HG03565 (cell line): ENCODE data around the gene PCDHB12.
"Not testable (repeated sequence)": the region's sequence is repeated elsewhere in the genome, so short reads cannot be mapped to it uniquely, and the experiment has no call there.

Experiments used
- ATAC-seq: cut with Tn5 transposase; IDR thresholded peaks from one replicate; pipeline ENCODE4 v1.9.1; 2021; ENCODE audit warnings: mild to moderate bottlenecking, moderate library complexity; ENCODE audit not compliant: unreplicated experiment

The PCDHB12 gene

GRCh38 chr5:141201646-141202045 lies 6.9 kb upstream of the PCDHB12 start:
- not testable (repeated sequence) for ATAC-seq

- ATAC-seq: not testable (repeated sequence)
These were observed 1.8 kb downstream of the PCDHB12 start for GRCh38 chr5:141210281-141210680.

GRCh38 chr5:141210849-141211248 lies 2.3 kb downstream of the PCDHB12 start:
- not testable (repeated sequence) for ATAC-seq

- ATAC-seq: not testable (repeated sequence)
These were observed 5.3 kb downstream of the PCDHB12 start, which contains the start of gene PCDHB13 for GRCh38 chr5:141213656-141214339. Gene PCDHB13 (plus strand): TSS chr5:141213919. CDS start chr5:141214124, 205 bp downstream.

GRCh38 chr5:141214583-141214982 lies 6.1 kb downstream of the PCDHB12 start:
- ATAC-seq: not testable (repeated sequence)

GRCh38 chr5:141215504-141215903 lies 7.0 kb downstream of the PCDHB12 start:
- ATAC-seq: not testable (repeated sequence)

GRCh38 chr5:141216035-141216434 lies 7.5 kb downstream of the PCDHB12 start:
- ATAC-seq: not testable (repeated sequence)

GRCh38 chr5:141223112-141223783 lies 14.7 kb downstream of the PCDHB12 start, which contains the start of gene PCDHB14:
Gene PCDHB14 (plus strand): TSS chr5:141223343. CDS start chr5:141223506, 163 bp downstream.
- no peak for ATAC-seq

GRCh38 chr5:141224844-141225243 lies 16.3 kb downstream of the PCDHB12 start:
- ATAC-seq: not testable (repeated sequence)

- ATAC-seq: not testable (repeated sequence)
These were observed 16.9 kb downstream of the PCDHB12 start for GRCh38 chr5:141225421-141225820.

- ATAC-seq: no peak
These were observed 25.7 kb downstream of the PCDHB12 start for GRCh38 chr5:141234109-141234667.

- not testable (repeated sequence) for ATAC-seq
These were observed 27.4 kb downstream of the PCDHB12 start for GRCh38 chr5:141235922-141236321.

GRCh38 chr5:141236516-141237313 lies 28.2 kb downstream of the PCDHB12 start:
- no peak for ATAC-seq

- no peak for ATAC-seq
These were observed 33.0 kb downstream of the PCDHB12 start for GRCh38 chr5:141241496-141241895.

GRCh38 chr5:141245250-141245717 lies 36.8 kb downstream of the PCDHB12 start, which contains the start of gene PCDHB15:
Gene PCDHB15 (plus strand): TSS chr5:141245395. CDS start chr5:141245579, 184 bp downstream.
- no peak for ATAC-seq

GRCh38 chr5:141246971-141247370 lies 38.5 kb downstream of the PCDHB12 start:
- not testable (repeated sequence) for ATAC-seq

GRCh38 chr5:141247434-141247833 lies 38.9 kb downstream of the PCDHB12 start:
- ATAC-seq: not testable (repeated sequence)

- ATAC-seq: no peak
These were observed 42.1 kb downstream of the PCDHB12 start for GRCh38 chr5:141250576-141250975.

- no peak for ATAC-seq
These were observed 49.9 kb downstream of the PCDHB12 start for GRCh38 chr5:141258464-141258863.

- no peak for ATAC-seq
These were observed 50.4 kb downstream of the PCDHB12 start for GRCh38 chr5:141258948-141259347.
